ENCODE results near the gene CGNL1.

The CGNL1 gene

GRCh38 chr15:57571725-57572124 is 195.4 kb downstream of the CGNL1 start:
- DNase-seq (ENCODE audit: low read depth in 2 of 2), result no peak

- DNase-seq (ENCODE audit: low read depth in 2 of 2), result no peak
Observed at GRCh38 chr15:57572468-57572867, 196.2 kb downstream of the CGNL1 start.

- no peak for DNase-seq (ENCODE audit: low read depth in 2 of 2)
Observed at GRCh38 chr15:57573151-57573550, 196.8 kb downstream of the CGNL1 start.

- no peak for DNase-seq (ENCODE audit: low read depth in 2 of 2)
Observed at GRCh38 chr15:57575363-57575762, 199.1 kb downstream of the CGNL1 start.

GRCh38 chr15:57578288-57578900 is 202.1 kb downstream of the CGNL1 start:
- no peak for DNase-seq (ENCODE audit: low read depth in 2 of 2)

- no peak for DNase-seq (ENCODE audit: low read depth in 2 of 2)
Observed at GRCh38 chr15:57580428-57580827, 204.1 kb downstream of the CGNL1 start.

- DNase-seq (ENCODE audit: low read depth in 2 of 2), result no peak
Observed at GRCh38 chr15:57580866-57581265, 204.6 kb downstream of the CGNL1 start.

- DNase-seq (ENCODE audit: low read depth in 2 of 2), result no peak
Observed at GRCh38 chr15:57582090-57582489, 205.8 kb downstream of the CGNL1 start.

GRCh38 chr15:57583282-57583681 is 207.0 kb downstream of the CGNL1 start:
- no peak for DNase-seq (ENCODE audit: low read depth in 2 of 2)

- no peak for DNase-seq (ENCODE audit: low read depth in 2 of 2)
Observed at GRCh38 chr15:57583720-57584119, 207.4 kb downstream of the CGNL1 start.

GRCh38 chr15:57586661-57587424 is 210.5 kb downstream of the CGNL1 start:
- no peak for DNase-seq (ENCODE audit: low read depth in 2 of 2)

- no peak for DNase-seq (ENCODE audit: low read depth in 2 of 2)
Observed at GRCh38 chr15:57589281-57589680, 213.0 kb downstream of the CGNL1 start.

GRCh38 chr15:57589754-57590153 is 213.4 kb downstream of the CGNL1 start:
- no peak for DNase-seq (ENCODE audit: low read depth in 2 of 2)

- no peak for DNase-seq (ENCODE audit: low read depth in 2 of 2)
Observed at GRCh38 chr15:57591237-57591821, 215.0 kb downstream of the CGNL1 start.

- peak; percentile 17 to 27 for DNase-seq (ENCODE audit: low read depth in 2 of 2)
Observed at GRCh38 chr15:57591822-57592367, 215.6 kb downstream of the CGNL1 start, which contains the start of gene MYZAP. TSS of gene MYZAP (plus strand) at chr15:57591904. CDS start at chr15:57592035, 131 bp downstream.

GRCh38 chr15:57592426-57592825 is 216.1 kb downstream of the CGNL1 start:
- no peak for DNase-seq (ENCODE audit: low read depth in 2 of 2)

GRCh38 chr15:57592836-57593420 is 216.6 kb downstream of the CGNL1 start:
- no peak for DNase-seq (ENCODE audit: low read depth in 2 of 2)

- DNase-seq (ENCODE audit: low read depth in 2 of 2), result no peak
Observed at GRCh38 chr15:57594479-57594878, 218.2 kb downstream of the CGNL1 start.

- DNase-seq (ENCODE audit: low read depth in 2 of 2), result no peak
Observed at GRCh38 chr15:57595011-57595866, 218.9 kb downstream of the CGNL1 start.

GRCh38 chr15:57596301-57596855 is 220.1 kb downstream of the CGNL1 start:
- DNase-seq (ENCODE audit: low read depth in 2 of 2), result no peak

- DNase-seq (ENCODE audit: low read depth in 2 of 2), result no peak
Observed at GRCh38 chr15:57596978-57597377, 220.7 kb downstream of the CGNL1 start.

Measured in activated CD4-positive, alpha-beta T cell treated with anti-CD3 and anti-CD28 coated beads for 24 hours (primary cell).